WERI-Rb-1 (cell line): ENCODE measurements around the gene STARD8.

ENCODE experiments used
- DNase-seq: peaks from one replicate; pipeline ENCODE4 v3.0.0-alpha.2; 2020
- H3K27ac ChIP-seq: fragments of 250-450 bp; sonication (Bioruptor Pico); 2 replicates; pipeline ENCODE4 v1.5.1; 2020; ENCODE audit warnings: mild to moderate bottlenecking, moderate library complexity
- H3K27me3 ChIP-seq: fragments of 250-450 bp; sonication (Bioruptor Pico); 2 replicates; pipeline ENCODE4 v1.5.1; 2021; ENCODE audit warnings: mild to moderate bottlenecking, low read depth, moderate library complexity; ENCODE audit not compliant: insufficient read depth, severe bottlenecking
- H3K36me3 ChIP-seq: fragments of 250-450 bp; sonication (Bioruptor Pico); 2 replicates; pipeline ENCODE4 v1.5.1; 2020; ENCODE audit warnings: mild to moderate bottlenecking, moderate library complexity
- H3K4me3 ChIP-seq: 2 replicates; pipeline ENCODE4 v1.5.1; 2011; ENCODE audit warnings: low read depth, mild to moderate bottlenecking, control low read depth, low read length
- H3K9me3 ChIP-seq: fragments of 250-450 bp; sonication (Bioruptor Pico); 2 replicates; pipeline ENCODE4 v1.5.1; 2021; ENCODE audit warnings: mild to moderate bottlenecking, moderate library complexity; ENCODE audit not compliant: severe bottlenecking
- CTCF ChIP-seq: IDR thresholded peaks from 2 replicates; pipeline ENCODE4 v1.5.1; 2011; ENCODE audit warnings: low read depth, mild to moderate bottlenecking, control low read depth, inconsistent platforms, low read length

STARD8 gene

DNA sequence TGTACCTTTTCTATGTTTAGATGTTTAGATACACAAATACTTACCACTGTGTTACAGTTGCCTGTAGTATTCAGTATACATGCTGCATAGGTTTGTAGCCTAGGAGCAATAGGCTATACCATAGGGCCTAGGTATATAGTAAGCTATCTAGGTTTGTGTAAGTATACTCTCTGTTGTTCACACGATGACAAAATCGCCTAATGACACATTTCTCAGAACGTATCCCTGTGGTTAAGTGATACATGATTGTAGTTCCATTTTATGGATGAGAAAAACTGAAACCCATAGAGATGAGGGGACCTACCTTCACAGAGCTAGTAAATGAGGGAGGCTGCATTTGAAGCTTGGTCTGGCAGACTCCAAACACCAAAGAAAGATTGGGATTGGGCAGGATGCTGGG lies 102.0 kb downstream of the STARD8 start:
- H3K27me3 ChIP-seq, result peaks cover 48% of the 10 kb centered on the region
- H3K27ac ChIP-seq, result no peak overlapping the region
- no peaks in the 10 kb centered on the region for H3K9me3 ChIP-seq
- no peak for DNase-seq
- H3K4me3 ChIP-seq, result no peak overlapping the region
- no peak for TF ChIP-seq CTCF
- no peaks in the 10 kb centered on the region for H3K36me3 ChIP-seq

- TF ChIP-seq CTCF, result no peak
- H3K4me3 ChIP-seq, result no peak overlapping the region
- no peaks in the 10 kb centered on the region for H3K36me3 ChIP-seq
- no peak for DNase-seq
- H3K27ac ChIP-seq, result no peak overlapping the region
- H3K27me3 ChIP-seq, result peaks cover 56% of the 10 kb centered on the region
- no peaks in the 10 kb centered on the region for H3K9me3 ChIP-seq
These were observed 102.8 kb downstream of the STARD8 start for GRCh38 chrX:68750316-68750715.

DNA sequence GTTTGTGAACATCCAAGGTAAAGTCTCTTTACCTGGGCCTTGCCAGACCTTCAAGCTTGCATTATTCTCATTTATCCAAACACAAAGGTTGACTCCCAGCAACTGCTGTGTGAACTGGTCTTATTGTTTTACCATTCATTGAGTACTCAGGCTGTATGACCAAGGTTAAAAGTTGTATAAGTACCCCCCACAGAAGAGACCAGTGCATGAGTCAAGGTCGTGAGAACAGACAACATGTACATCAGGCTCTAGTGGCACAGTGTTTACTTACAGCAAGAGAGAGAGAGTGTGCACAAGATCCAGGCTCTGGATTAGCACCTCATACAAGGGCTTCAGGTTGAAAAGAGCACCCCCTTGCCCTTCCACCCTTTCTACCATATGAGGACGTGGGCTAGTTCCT lies 103.9 kb downstream of the STARD8 start:
- H3K4me3 ChIP-seq, result no peak overlapping the region
- H3K36me3 ChIP-seq, result no peaks in the 10 kb centered on the region
- no peak for TF ChIP-seq CTCF
- no peak for DNase-seq
- no peak overlapping the region for H3K27ac ChIP-seq
- no peaks in the 10 kb centered on the region for H3K9me3 ChIP-seq
- peaks cover 56% of the 10 kb centered on the region for H3K27me3 ChIP-seq

DNA sequence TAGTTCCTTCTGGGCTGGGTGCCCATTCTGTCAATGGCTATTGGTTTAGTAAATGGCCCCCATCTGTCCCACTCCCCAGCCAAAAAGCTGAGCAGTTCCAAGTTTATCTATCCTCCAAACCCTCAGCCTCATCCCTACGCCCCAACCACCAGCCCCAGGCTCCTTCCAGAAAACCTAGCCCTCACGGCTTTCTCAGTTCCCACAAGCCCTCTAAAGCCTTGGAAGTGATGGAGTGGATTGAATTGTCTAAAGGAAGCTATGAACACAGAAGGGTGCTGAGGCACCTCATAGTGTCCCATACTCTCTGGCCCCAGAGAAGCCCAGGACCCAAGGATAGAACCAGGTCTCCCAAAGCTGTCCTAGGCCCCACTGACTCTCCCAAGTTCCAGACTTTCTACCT lies 105.8 kb downstream of the STARD8 start:
- H3K27me3 ChIP-seq, result peaks cover 63% of the 10 kb centered on the region
- H3K36me3 ChIP-seq, result no peaks in the 10 kb centered on the region
- no peaks in the 10 kb centered on the region for H3K9me3 ChIP-seq
- no peak for TF ChIP-seq CTCF
- DNase-seq, result no peak
- no peak overlapping the region for H3K4me3 ChIP-seq
- H3K27ac ChIP-seq, result no peak overlapping the region

DNA sequence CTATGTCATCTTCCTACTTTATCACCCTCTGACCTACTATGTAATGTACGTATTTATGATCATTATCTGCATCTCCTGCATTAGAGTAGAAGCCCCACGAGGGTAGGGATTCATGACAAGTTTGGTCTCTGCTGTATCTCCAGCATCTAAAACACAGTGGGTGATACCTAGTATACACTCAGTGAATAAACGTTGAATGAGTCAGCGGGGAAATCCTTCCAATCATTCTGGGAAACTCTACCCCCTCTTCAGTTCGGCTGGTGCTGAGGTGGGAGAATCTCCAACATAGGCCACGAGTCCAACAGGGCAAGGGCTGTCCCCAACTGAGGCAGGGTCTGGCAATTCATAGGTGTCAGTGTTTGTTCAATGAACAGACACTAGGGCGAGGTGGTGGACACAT lies 106.9 kb downstream of the STARD8 start:
- TF ChIP-seq CTCF, result no peak
- no peaks in the 10 kb centered on the region for H3K9me3 ChIP-seq
- H3K27me3 ChIP-seq, result peaks cover 58% of the 10 kb centered on the region
- H3K36me3 ChIP-seq, result no peaks in the 10 kb centered on the region
- DNase-seq, result no peak
- H3K4me3 ChIP-seq, result no peak overlapping the region
- H3K27ac ChIP-seq, result no peak overlapping the region

- Histone ChIP-seq H3K4me3 (no peak overlapping the region), H3K27me3 (peaks cover 52% of the 10 kb centered on the region), H3K9me3 (no peaks in the 10 kb centered on the region), H3K36me3 (no peaks in the 10 kb centered on the region), H3K27ac (no peak overlapping the region)
- TF ChIP-seq CTCF, result no peak
- no peak for DNase-seq
These were observed 108.2 kb downstream of the STARD8 start for GRCh38 chrX:68755616-68756125.
